HFF-Myc (cell line): ENCODE results near the gene LGR4.

Experiments
- DNase-seq: peaks from one replicate; pipeline ENCODE4 v3.0.0-alpha.2; 2011; ENCODE audit warnings: low read depth; ENCODE audit errors: extremely low read depth
- H3K4me3 ChIP-seq: replicated peaks from 2 replicates; pipeline ENCODE4 v1.5.1; 2011; ENCODE audit warnings: low read depth, mild to moderate bottlenecking, control low read depth, low read length
- CTCF ChIP-seq: IDR thresholded peaks from 2 replicates; pipeline ENCODE4 v1.5.1; 2012; ENCODE audit warnings: mild to moderate bottlenecking, low read depth, low read length, control low read depth; ENCODE audit errors: missing control alignments

The LGR4 gene

GRCh38 chr11:27418356-27418755 is 54.2 kb downstream of the LGR4 start:
- H3K4me3 ChIP-seq: no peak overlapping the region
- no peak for TF ChIP-seq CTCF
- DNase-seq: no peak

GRCh38 chr11:27416568-27417176 is 55.9 kb downstream of the LGR4 start:
- no peak for DNase-seq
- TF ChIP-seq CTCF: no peak
- no peak overlapping the region for H3K4me3 ChIP-seq

DNA sequence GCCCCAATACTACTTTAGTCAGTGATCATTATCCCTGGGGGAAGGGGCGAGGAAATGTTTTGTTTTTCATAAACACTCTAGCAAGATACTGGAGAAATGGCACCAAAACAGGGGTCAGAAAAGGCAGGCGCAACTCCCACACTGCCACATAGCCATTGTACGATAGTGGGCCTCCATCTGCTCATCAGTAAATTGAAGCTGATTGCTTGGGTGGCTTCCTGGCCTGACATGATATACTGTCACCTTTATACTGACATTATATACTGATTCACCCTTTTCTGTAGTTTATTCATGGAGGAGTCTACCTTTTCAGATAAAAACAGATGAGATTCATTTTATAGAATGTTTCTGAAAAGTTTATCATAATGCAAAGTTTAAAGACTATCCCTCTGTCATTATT is 57.9 kb downstream of the LGR4 start:
- no peak for DNase-seq
- H3K4me3 ChIP-seq: no peak overlapping the region
- no peak for TF ChIP-seq CTCF

- no peak overlapping the region for H3K4me3 ChIP-seq
- no peak for TF ChIP-seq CTCF
- DNase-seq: no peak
These were observed 59.4 kb downstream of the LGR4 start for GRCh38 chr11:27413218-27413617.

- DNase-seq: no peak
- H3K4me3 ChIP-seq: no peak overlapping the region
- no peak for TF ChIP-seq CTCF
These were observed 60.3 kb downstream of the LGR4 start for GRCh38 chr11:27412192-27412691.

DNA sequence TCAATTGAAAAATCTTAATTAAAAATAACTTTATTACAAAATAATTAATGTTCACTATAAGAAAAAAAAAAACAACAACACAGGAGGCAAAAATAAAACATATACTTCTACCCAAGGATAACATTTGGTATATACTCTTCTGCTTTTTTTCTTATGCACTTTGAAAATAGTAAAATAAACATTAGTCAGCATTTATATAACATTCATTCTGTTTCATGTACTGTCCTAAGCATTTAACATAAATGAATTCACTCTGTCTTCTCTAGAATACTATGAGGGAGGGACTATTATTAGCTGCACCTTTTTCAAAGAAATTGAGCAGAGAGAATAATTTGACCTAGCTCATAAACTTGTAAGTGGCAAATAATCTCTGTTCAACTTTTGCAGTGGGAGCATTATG is 61.3 kb downstream of the LGR4 start:
- DNase-seq: no peak
- no peak overlapping the region for H3K4me3 ChIP-seq
- TF ChIP-seq CTCF: no peak

GRCh38 chr11:27410272-27410671 is 62.3 kb downstream of the LGR4 start:
- no peak for DNase-seq
- H3K4me3 ChIP-seq: no peak overlapping the region
- no peak for TF ChIP-seq CTCF
